PC-9 (cell line): Measurements from ENCODE around the gene LNX2. TPM values are rescaled to one million over a fixed set of nuclear protein-coding genes. Genes with fewer than 3 reads are reported as not detected.

Experiments
- BruUV-seq: library from RNA; stranded (reverse); fragments of 400-500 nt; replicated peaks from 2 replicates; lab custom pipeline; 2021; lab: Mats Ljungman, UMichigan
- CTCF ChIA-PET: fragments of 300-600 bp; sonication (Branson Sonifier 250); formaldehyde crosslinking; loops from one replicate; lab custom pipeline; 2022; ENCODE audit warnings: antibody characterized with exemption; lab: Charles Lee
- POLR2A ChIA-PET: fragments of 300-600 bp; sonication (Branson Sonifier 250); formaldehyde crosslinking; loops from one replicate; lab custom pipeline; 2022; ENCODE audit warnings: antibody characterized with exemption; ENCODE audit not compliant: unreplicated experiment; lab: Charles Lee
- DNase-seq, 2 experiments: peaks; one replicate each; pipeline versions ENCODE4 v3.0.0 to v3.0.0-alpha.2; 2015 to 2022; ENCODE audit warnings: mixed read lengths in 1 of 2
- H2AFZ ChIP-seq: fragments of 200-600 bp; sonication (generic); 2 replicates; pipeline ENCODE4 v1.8.1; 2017; ENCODE audit warnings: antibody characterized with exemption
- H3F3A ChIP-seq: fragments of 200-600 bp; sonication (generic); 2 replicates; pipeline ENCODE4 v1.8.1; 2017; ENCODE audit warnings: antibody characterized with exemption, mild to moderate bottlenecking, low read depth; ENCODE audit not compliant: insufficient read depth
- H3K27ac ChIP-seq: fragments of 200-600 bp; sonication (generic); 2 replicates; pipeline ENCODE4 v1.6.1; 2016; ENCODE audit warnings: mixed run types
- H3K27me3 ChIP-seq: fragments of 200-600 bp; sonication (generic); 2 replicates; pipeline ENCODE4 v1.6.1; 2016; ENCODE audit warnings: low read depth, mixed run types; ENCODE audit not compliant: insufficient read depth
- H3K36me3 ChIP-seq: fragments of 200-600 bp; sonication (generic); 2 replicates; pipeline ENCODE4 v1.6.1; 2016; ENCODE audit warnings: low read depth, mixed run types
- H3K4me1 ChIP-seq: fragments of 200-600 bp; sonication (generic); replicated peaks from 2 replicates; pipeline ENCODE4 v1.6.1; 2016; ENCODE audit warnings: mixed run types; ENCODE audit not compliant: insufficient read depth
- H3K4me2 ChIP-seq: fragments of 200-600 bp; sonication (generic); 2 replicates; pipeline ENCODE4 v1.6.1; 2017; ENCODE audit warnings: mixed run types
- H3K4me3 ChIP-seq: fragments of 200-600 bp; sonication (generic); 2 replicates; pipeline ENCODE4 v1.6.1; 2016; ENCODE audit warnings: mixed run types
- H3K79me2 ChIP-seq: fragments of 200-600 bp; sonication (generic); 2 replicates; pipeline ENCODE4 v1.6.1; 2017; ENCODE audit warnings: low read depth, mixed run types
- H3K9me2 ChIP-seq: fragments of 200-600 bp; sonication (generic); 2 replicates; pipeline ENCODE4 v1.8.1; 2017; ENCODE audit warnings: mild to moderate bottlenecking; ENCODE audit not compliant: insufficient read depth
- H3K9me3 ChIP-seq: fragments of 200-600 bp; sonication (generic); 2 replicates; pipeline ENCODE4 v1.8.1; 2016; ENCODE audit warnings: low read depth; ENCODE audit not compliant: insufficient read depth
- H4K20me1 ChIP-seq: fragments of 200-600 bp; sonication (generic); 2 replicates; pipeline ENCODE4 v1.8.1; 2017; ENCODE audit not compliant: insufficient read depth
- CTCF ChIP-seq: fragments of 200-600 bp; sonication (generic); conservative IDR thresholded peaks from 2 replicates; pipeline ENCODE4 v1.6.1; 2017; ENCODE audit warnings: mixed run types, antibody characterized with exemption, mild to moderate bottlenecking, moderate library complexity
- EZH2 ChIP-seq: fragments of 200-600 bp; sonication (generic); IDR thresholded peaks from 2 replicates; pipeline ENCODE4 v1.8.0; 2017; ENCODE audit warnings: antibody characterized with exemption, low read depth
- intact Hi-C: fragments of 100-400 bp; cut with micrococcal nuclease; formaldehyde crosslinking; loops from one replicate; pipeline ENCODE4 v1.10.0; 2022; ENCODE audit not compliant: unreplicated experiment
- total RNA-seq: library from RNA; stranded (reverse); gene quantifications from 2 replicates; pipeline ENCODE4 v1.2.3, GENCODE V29; 2021

The LNX2 gene
- total RNA-seq, 1 experiment from 2014 or later = 7.0 TPM

GRCh38 chr13:27628081-27628480 lies 7.8 kb upstream of the LNX2 start:
- Histone ChIP-seq H3K79me2 (peaks cover 83% of the 10 kb centered on the region), H3K9me2 (no peaks in the 10 kb centered on the region), H3K27ac (no peak overlapping the region), H4K20me1 (peaks cover 38% of the 10 kb centered on the region), H3K36me3 (peaks cover 35% of the 10 kb centered on the region; the same call in 1 of the 2 replicates), H2AFZ (no peak overlapping the region), H3K4me1 (peaks cover 11% of the 10 kb centered on the region), H3K27me3 (no peaks in the 10 kb centered on the region), H3F3A (0 out of 2 replicates have a peak, but pooled peaks cover 6% of the 10 kb centered on the region), H3K4me3 (no peak overlapping the region), H3K9me3 (no peaks in the 10 kb centered on the region), H3K4me2 (no peak overlapping the region)
- DNase-seq = no peak
- intact Hi-C loops = no loop called here
- no peak for TF ChIP-seq CTCF
- CTCF ChIA-PET = no interaction called here
- POLR2A ChIA-PET = interaction anchor here (0.6 to 0.7 kb wide), 2 partner anchors 16 to 38 kb away, joined by 3 to 4 read pairs; no protein-coding TSS in a partner anchor
- no TSS peak for BruUV-seq

- CTCF ChIA-PET = no interaction called here
- 0 out of 2 replicates have a peak, but pooled peaks cover 6% of the 10 kb centered on the region for H3F3A ChIP-seq
- no peaks in the 10 kb centered on the region for H3K9me3 ChIP-seq
- H4K20me1 ChIP-seq = peaks cover 37% of the 10 kb centered on the region
- no TSS peak for BruUV-seq
- no peak overlapping the region for H3K27ac ChIP-seq
- H3K36me3 ChIP-seq = peaks cover 40% of the 10 kb centered on the region; the same call in 1 of the 2 replicates
- no peaks in the 10 kb centered on the region for H3K27me3 ChIP-seq
- peaks cover 17% of the 10 kb centered on the region for H3K4me1 ChIP-seq
- no peak for TF ChIP-seq EZH2
- TF ChIP-seq CTCF = no peak
- H3K79me2 ChIP-seq = peaks cover 85% of the 10 kb centered on the region
- no peak overlapping the region for H3K4me3 ChIP-seq
- H3K4me2 ChIP-seq = no peak overlapping the region
- POLR2A ChIA-PET = interaction anchor here (0.6 kb wide), 1 partner anchor 37 kb away, joined by 4 read pairs; no protein-coding TSS in a partner anchor
- no peak overlapping the region for H2AFZ ChIP-seq
- intact Hi-C loops = no loop called here
- DNase-seq = no peak
- no peaks in the 10 kb centered on the region for H3K9me2 ChIP-seq
Observed at GRCh38 chr13:27627380-27627779, 7.1 kb upstream of the LNX2 start.

GRCh38 chr13:27625839-27626238 lies 5.5 kb upstream of the LNX2 start:
- peaks cover 40% of the 10 kb centered on the region; the same call in 1 of the 2 replicates for H3K36me3 ChIP-seq
- H3F3A ChIP-seq = peaks cover 9% of the 10 kb centered on the region
- H3K27ac ChIP-seq = no peak overlapping the region
- intact Hi-C loops = no loop called here
- peaks cover 17% of the 10 kb centered on the region for H3K4me1 ChIP-seq
- H3K4me2 ChIP-seq = no peak overlapping the region
- no peaks in the 10 kb centered on the region for H3K9me2 ChIP-seq
- DNase-seq = no peak
- ChIA-PET POLR2A (no interaction called here), CTCF (no interaction called here)
- no peak overlapping the region for H3K4me3 ChIP-seq
- no peak overlapping the region for H2AFZ ChIP-seq
- no peaks in the 10 kb centered on the region for H3K9me3 ChIP-seq
- TF ChIP-seq CTCF (no peak), EZH2 (no peak)
- no peaks in the 10 kb centered on the region for H3K27me3 ChIP-seq
- H4K20me1 ChIP-seq = peaks cover 23% of the 10 kb centered on the region
- H3K79me2 ChIP-seq = peaks cover 89% of the 10 kb centered on the region
- BruUV-seq = no TSS peak
